Measurements from ENCODE around the gene TASOR2. TPM values are rescaled to one million over a fixed set of nuclear protein-coding genes. Genes with fewer than 3 reads are reported as not detected.

Gene TASOR2
- polyA plus RNA-seq (2011; rRNA removed) (27.1 and 45.2 TPM in 2 replicates), polyA minus RNA-seq (2011; rRNA and poly(A)+ RNA removed) (26.9 and 30.3 TPM in 2 replicates)

DNA sequence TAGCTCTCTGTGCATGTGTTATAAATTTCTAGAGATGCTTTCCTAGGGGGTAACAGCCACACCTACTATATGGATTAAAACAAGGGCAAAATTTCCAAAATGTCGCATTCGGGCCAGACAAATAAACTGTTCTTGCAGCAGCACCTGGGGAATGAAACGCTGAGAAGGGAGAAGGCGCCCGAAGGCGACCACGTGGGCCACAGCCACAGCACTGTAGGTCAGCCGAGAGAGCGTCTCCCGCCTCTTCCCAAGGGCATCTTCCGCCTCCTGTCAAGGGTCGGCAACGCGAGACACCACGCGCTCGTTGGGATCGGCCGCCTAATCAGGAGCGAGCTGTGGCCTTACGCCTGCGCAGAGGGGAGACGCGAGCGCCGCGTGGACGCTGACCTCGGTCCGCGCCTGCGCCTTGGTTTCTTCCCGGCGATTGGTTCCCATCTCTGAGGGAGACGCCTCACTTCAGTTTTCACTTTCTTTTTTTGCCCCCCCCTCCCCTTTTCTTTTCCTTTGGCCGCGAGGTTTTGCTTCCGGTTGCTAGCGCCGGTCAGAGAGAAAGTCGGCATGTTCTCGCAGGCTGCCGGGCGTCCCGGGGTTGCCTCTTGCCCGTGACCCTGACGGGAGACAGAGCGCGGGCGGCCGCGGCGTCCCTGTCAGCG lies at the start of gene TASOR2:
Gene TASOR2, plus strand, starts transcription at position 521 of the 653 bp plus-strand sequence. CDS start 35,805 bp downstream, outside the sequence.
- ChIA-PET CTCF (interaction anchor here (0.8 to 1.3 kb wide), 3 partner anchors 19 to 57 kb away, joined by 3 read pairs; no protein-coding TSS in a partner anchor), POLR2A (interaction anchor here (0.7 kb wide), 1 partner anchor 238 kb away, joined by 6 read pairs; no protein-coding TSS in a partner anchor)

DNA sequence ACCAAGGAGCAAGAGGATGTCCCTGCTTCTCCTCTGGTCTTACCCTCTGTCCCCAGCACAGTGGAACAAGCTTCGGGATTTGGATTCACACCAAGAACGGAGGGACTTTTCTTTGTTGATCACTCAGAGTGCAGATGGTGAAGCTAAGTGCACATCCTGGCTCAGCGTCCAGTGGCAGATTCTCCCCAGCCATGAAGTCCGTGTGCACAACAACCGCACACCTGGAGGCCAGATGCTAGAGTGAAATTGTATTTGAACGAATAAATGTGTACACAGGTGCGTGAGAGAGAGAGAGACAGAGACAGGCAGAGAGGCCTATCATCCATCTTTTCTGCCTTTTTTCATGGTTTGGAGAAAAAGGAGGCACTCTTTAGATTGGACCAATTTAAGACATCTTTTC lies 49.7 kb upstream of the TASOR2 start:
- CTCF ChIA-PET: interaction anchor here (1.1 to 1.5 kb wide), 2 partner anchors 10 to 12 kb away, joined by 3 read pairs; no protein-coding TSS in a partner anchor
- POLR2A ChIA-PET: no interaction called here
- peaks cover 3% of the 10 kb centered on the region for H3K36me3 ChIP-seq (ENCODE audit: control insufficient read depth, insufficient read depth, low read length)
- no peak for DNase-seq (ENCODE audit: low read depth)
- peaks cover 6% of the 10 kb centered on the region for H3K27me3 ChIP-seq (ENCODE audit: control insufficient read depth, insufficient read depth, low read length)
- no peak overlapping the region for H3K4me3 ChIP-seq (ENCODE audit: low read depth, low read length)
- no peak for TF ChIP-seq CTCF (IDR thresholded peaks at IDR 0.05; ENCODE audit: insufficient read depth, low read depth, low read length)

More for the DNA sequence above, at the start of gene TASOR2:
- peak; percentile 88 for DNase-seq (ENCODE audit: low read depth)
- Histone ChIP-seq H3K36me3 (ENCODE audit: control insufficient read depth, insufficient read depth, low read length) (no peaks in the 10 kb centered on the region), H3K4me3 (ENCODE audit: low read depth, low read length) (peak within 1 kb of the TSS; percentile 89), H3K27me3 (ENCODE audit: control insufficient read depth, insufficient read depth, low read length) (no peaks in the 10 kb centered on the region)
- TF ChIP-seq CTCF (IDR thresholded peaks at IDR 0.05; ENCODE audit: insufficient read depth, low read depth, low read length): no peak

DNA sequence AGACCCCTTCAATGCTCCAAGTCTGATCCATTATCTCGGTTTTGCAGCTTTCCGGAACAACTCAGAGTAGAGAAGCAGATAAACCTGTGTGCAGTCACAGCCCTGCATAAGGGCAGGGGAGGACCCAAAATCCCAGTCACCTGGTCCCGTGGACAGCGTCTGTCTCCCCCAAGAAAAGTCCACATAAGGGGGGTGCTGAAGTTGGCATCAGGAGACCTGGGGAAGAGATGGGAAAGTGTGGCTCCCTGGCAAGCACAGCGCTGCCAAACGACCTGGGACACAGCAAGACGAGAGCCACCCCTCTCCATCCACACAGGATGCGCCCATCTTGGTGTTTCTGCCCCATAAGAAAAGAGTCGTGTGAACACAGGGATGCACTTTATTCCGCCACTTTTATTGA lies 46.1 kb upstream of the TASOR2 start:
- no peak for DNase-seq (ENCODE audit: low read depth)
- H3K4me3 ChIP-seq (ENCODE audit: low read depth, low read length): no peak overlapping the region
- POLR2A ChIA-PET: no interaction called here
- TF ChIP-seq CTCF (IDR thresholded peaks at IDR 0.05; ENCODE audit: insufficient read depth, low read depth, low read length): no peak
- CTCF ChIA-PET: interaction anchor here (1.4 kb wide), 1 partner anchor 9 kb away, joined by 4 read pairs; no protein-coding TSS in a partner anchor
- H3K27me3 ChIP-seq (ENCODE audit: control insufficient read depth, insufficient read depth, low read length): peaks cover 6% of the 10 kb centered on the region
- peaks cover 16% of the 10 kb centered on the region for H3K36me3 ChIP-seq (ENCODE audit: control insufficient read depth, insufficient read depth, low read length)

- Histone ChIP-seq H3K27me3 (ENCODE audit: control insufficient read depth, insufficient read depth, low read length) (peaks cover 6% of the 10 kb centered on the region), H3K4me3 (ENCODE audit: low read depth, low read length) (no peak overlapping the region), H3K36me3 (ENCODE audit: control insufficient read depth, insufficient read depth, low read length) (peaks cover 16% of the 10 kb centered on the region)
- TF ChIP-seq CTCF (IDR thresholded peaks at IDR 0.05; ENCODE audit: insufficient read depth, low read depth, low read length): no peak
- CTCF ChIA-PET: interaction anchor here (1.4 to 2.1 kb wide), 2 partner anchors 8 to 9 kb away, joined by 4 to 5 read pairs; no protein-coding TSS in a partner anchor
- DNase-seq (ENCODE audit: low read depth): no peak
- POLR2A ChIA-PET: no interaction called here
Measured at GRCh38 chr10:5639066-5639465, 45.6 kb upstream of the TASOR2 start.

DNA sequence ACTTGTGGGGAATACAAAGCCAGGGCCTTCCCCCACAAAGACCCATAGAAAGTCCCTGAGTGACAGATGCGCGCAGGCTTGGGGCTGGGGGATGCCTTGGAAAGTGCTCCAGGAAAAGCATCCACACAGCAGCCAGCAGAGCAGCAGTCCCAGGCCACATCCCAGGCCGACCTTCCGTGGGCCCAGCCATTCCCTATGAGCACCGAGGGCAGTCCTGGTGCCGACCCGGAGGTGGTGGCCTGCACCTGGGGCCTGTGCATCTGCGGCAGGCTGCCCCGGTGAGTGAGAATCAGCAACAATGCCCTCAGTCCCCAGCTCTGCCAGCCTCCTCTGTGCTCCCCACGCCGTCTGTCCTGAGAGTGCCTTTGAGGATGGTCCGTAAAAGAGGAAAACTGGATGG lies 44.6 kb upstream of the TASOR2 start:
- TF ChIP-seq CTCF (IDR thresholded peaks at IDR 0.05; ENCODE audit: insufficient read depth, low read depth, low read length): no peak
- H3K27me3 ChIP-seq (ENCODE audit: control insufficient read depth, insufficient read depth, low read length): peaks cover 4% of the 10 kb centered on the region
- CTCF ChIA-PET: interaction anchor here (1.4 to 2.1 kb wide), 2 partner anchors 9 to 10 kb away, joined by 4 to 5 read pairs; no protein-coding TSS in a partner anchor
- POLR2A ChIA-PET: no interaction called here
- no peak for DNase-seq (ENCODE audit: low read depth)
- peaks cover 16% of the 10 kb centered on the region for H3K36me3 ChIP-seq (ENCODE audit: control insufficient read depth, insufficient read depth, low read length)
- H3K4me3 ChIP-seq (ENCODE audit: low read depth, low read length): no peak overlapping the region
